GM12801 (cell line): ENCODE measurements around the gene SYT7.

ENCODE experiments used
- TF ChIP-seq, protein P1 (sequence below): IDR thresholded peaks from one replicate; pipeline ENCODE4 v1.5.1; 2011; ENCODE audit warnings: control low read depth; ENCODE audit not compliant: insufficient read length; ENCODE audit errors: extremely low read depth

SYT7 gene

DNA sequence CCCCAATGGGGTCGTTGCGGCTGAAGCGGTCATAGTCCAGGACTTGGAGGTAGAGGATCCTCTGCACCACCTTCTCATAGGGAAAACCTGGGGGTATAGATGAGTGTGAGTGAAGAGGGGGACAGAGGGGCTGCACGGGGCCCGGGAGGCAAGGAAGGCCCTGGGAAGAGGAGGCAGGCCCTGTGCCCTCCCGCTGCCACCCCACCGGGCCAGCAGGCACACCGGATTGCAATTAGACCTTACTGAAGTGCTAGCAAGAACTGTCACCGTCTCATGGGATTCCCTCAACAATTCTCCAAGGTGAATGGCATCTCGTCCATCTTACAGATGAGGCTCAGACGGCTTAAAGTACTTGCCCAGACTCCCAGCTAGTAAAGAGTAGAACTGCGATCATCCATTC lies 56.4 kb downstream of the SYT7 start:
- TF ChIP-seq, protein P1, sequence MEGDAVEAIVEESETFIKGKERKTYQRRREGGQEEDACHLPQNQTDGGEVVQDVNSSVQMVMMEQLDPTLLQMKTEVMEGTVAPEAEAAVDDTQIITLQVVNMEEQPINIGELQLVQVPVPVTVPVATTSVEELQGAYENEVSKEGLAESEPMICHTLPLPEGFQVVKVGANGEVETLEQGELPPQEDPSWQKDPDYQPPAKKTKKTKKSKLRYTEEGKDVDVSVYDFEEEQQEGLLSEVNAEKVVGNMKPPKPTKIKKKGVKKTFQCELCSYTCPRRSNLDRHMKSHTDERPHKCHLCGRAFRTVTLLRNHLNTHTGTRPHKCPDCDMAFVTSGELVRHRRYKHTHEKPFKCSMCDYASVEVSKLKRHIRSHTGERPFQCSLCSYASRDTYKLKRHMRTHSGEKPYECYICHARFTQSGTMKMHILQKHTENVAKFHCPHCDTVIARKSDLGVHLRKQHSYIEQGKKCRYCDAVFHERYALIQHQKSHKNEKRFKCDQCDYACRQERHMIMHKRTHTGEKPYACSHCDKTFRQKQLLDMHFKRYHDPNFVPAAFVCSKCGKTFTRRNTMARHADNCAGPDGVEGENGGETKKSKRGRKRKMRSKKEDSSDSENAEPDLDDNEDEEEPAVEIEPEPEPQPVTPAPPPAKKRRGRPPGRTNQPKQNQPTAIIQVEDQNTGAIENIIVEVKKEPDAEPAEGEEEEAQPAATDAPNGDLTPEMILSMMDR: no peak

GRCh38 chr11:61522881-61523280 lies 58.0 kb downstream of the SYT7 start:
- TF ChIP-seq, protein P1: no peak

GRCh38 chr11:61518032-61518795 lies 62.7 kb downstream of the SYT7 start:
- TF ChIP-seq, protein P1: no peak

GRCh38 chr11:61516675-61517572 lies 64.0 kb downstream of the SYT7 start:
- TF ChIP-seq, protein P1: no peak

DNA sequence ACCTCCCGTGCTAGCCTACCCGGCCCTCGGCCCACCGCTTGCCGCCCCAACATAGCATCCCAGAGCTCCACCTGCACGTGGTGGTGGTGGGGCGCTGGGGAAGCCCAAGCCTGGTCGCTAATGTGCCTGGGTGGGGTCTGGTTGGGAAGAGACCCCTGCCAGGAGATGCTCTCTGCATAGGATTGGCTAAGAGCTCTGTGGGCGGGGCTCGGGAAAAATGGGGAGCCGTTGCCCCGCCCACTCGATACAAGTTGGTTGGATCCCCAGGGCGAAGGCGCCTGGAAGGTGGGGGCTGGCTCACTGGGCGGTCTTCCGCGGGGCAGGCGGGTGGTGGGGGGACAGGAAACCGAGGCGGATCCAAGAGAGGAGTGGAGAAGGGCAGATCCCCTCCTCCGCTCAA lies 64.7 kb downstream of the SYT7 start:
- TF ChIP-seq, protein P1: no peak

DNA sequence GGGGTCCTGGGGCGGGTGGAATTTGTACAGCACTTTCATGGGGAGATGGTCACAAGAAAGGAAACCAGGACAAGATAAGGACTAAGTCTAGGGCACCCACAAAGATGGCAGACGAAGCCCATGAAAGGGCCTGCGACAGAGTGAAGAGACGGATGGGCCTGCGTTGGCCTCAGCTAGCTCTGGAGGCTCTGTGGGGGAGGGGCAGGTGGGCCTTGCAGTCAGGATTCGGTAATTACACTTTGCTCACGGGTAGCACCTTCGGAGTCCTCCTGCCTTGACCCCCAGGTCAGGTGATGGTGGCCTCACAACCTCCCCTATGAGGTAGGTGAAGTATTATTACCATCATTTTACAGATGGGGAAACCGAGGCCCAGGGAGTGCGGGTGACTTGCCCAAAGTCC lies 65.2 kb downstream of the SYT7 start:
- TF ChIP-seq, protein P1: no peak

- TF ChIP-seq, protein P1: no peak
Observed at GRCh38 chr11:61514050-61514917, 66.6 kb downstream of the SYT7 start.
